ENCODE data around the gene CNTN4. TPM values are rescaled to one million over a fixed set of nuclear protein-coding genes. Genes with fewer than 3 reads are reported as not detected.

CNTN4 gene
- total and polyA plus RNA-seq, 2 of the 8 experiments (the other 6 are each of a cell fraction or from before 2014, with no cell fraction given), result 0.41 to 2.2 TPM

DNA sequence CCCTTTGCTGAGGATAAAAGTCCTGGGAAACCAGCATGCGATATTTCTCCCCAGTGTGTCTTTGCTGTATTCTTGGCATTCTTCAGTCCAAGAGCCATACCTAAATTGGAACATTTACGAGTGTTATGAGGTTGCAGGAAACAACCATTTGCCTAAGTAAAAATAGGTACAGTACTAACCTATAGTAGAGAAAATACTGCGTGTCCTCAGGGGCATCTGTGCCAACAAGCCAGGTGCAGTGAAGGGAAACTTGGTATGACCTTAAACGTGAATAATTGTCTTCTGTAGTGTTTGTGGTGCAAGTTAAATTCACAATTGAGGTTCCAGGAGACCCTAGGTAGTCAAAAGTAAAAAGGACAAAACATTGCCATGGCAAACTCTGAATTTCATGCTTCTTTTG, 999.3 kb downstream of the CNTN4 start:
- no peak overlapping the region for H4K5ac ChIP-seq (ENCODE audit: insufficient read length, low read depth, low read length)
- H3K23ac ChIP-seq (ENCODE audit: insufficient read length), result no peak overlapping the region
- H3K27me3 ChIP-seq (replicated peaks in 1 of 4; ENCODE audit: control insufficient read depth in 3 of 4, extremely low read depth in 1 of 4, insufficient read depth in 3 of 4, low read length in 3 of 4), result no peaks in the 10 kb centered on the region
- no peak overlapping the region for H3K9ac ChIP-seq (replicated peaks in 1 of 4; ENCODE audit: extremely low read depth in 1 of 4, low read depth in 3 of 4, low read length in 3 of 4)
- no peaks in the 10 kb centered on the region for H3K79me2 ChIP-seq (ENCODE audit: control insufficient read depth in 1 of 2, insufficient read depth in 2 of 2, low read length in 2 of 2)
- H2BK120ac ChIP-seq (replicated peaks; ENCODE audit: low read depth, low read length), result no peak overlapping the region
- H2AFZ ChIP-seq (ENCODE audit: low read length), result no peak overlapping the region
- no peaks in the 10 kb centered on the region for H3K9me3 ChIP-seq (ENCODE audit: insufficient read depth in 2 of 2, low read depth in 1 of 2, low read length in 1 of 2)
- 85% methylated on average over 4 of the region's 4 CpGs; no CpG with 5 or more reads in 1 of the 2 experiments for WGBS, 2 experiments (ENCODE audit: extremely low coverage in 1 of 2, insufficient coverage in 1 of 2, insufficient read length in 1 of 2, insufficient replicate concordance in 2 of 2, low coverage in 1 of 2, low lambda C conversion rate in 2 of 2, missing lambda C conversion rate in 1 of 2)
- H4K8ac ChIP-seq (ENCODE audit: extremely low read depth, insufficient read depth, low read length), result no peak overlapping the region
- no peak for TF ChIP-seq ATF3 (IDR thresholded peaks at IDR 0.05; ENCODE audit: insufficient read depth, low read depth, low read length)
- no peak for TF ChIP-seq GABPA (IDR thresholded peaks at IDR 0.05; ENCODE audit: borderline replicate concordance, insufficient read depth, low read length)
- TF ChIP-seq RBBP5 (IDR thresholded peaks at IDR 0.05; ENCODE audit: borderline replicate concordance, low read depth, low read length), result no peak
- no peak for TF ChIP-seq KDM1A (IDR thresholded peaks at IDR 0.05; ENCODE audit: borderline replicate concordance, low read length)
- TF ChIP-seq NRF1 (IDR thresholded peaks at IDR 0.05; ENCODE audit: low read depth, low read length), result no peak
- no peak for TF ChIP-seq SP1 (IDR thresholded peaks at IDR 0.05; ENCODE audit: low read depth, low read length)
- no peak for TF ChIP-seq EZH2 (IDR thresholded peaks at IDR 0.05; ENCODE audit: low read depth, low read length, severe bottlenecking)
- no peak for TF ChIP-seq JUN (IDR thresholded peaks at IDR 0.05; ENCODE audit: low read depth, low read length)
- no peak for TF ChIP-seq BACH1 (IDR thresholded peaks at IDR 0.05; ENCODE audit: low read length)
- TF ChIP-seq USF2 (IDR thresholded peaks at IDR 0.05; ENCODE audit: low read length), result no peak
- no peak for TF ChIP-seq CBX5 (IDR thresholded peaks at IDR 0.05; ENCODE audit: low read depth, low read length)
- no peak for TF ChIP-seq TAF7 (optimal IDR thresholded peaks at IDR 0.05; ENCODE audit: borderline replicate concordance, low read depth, low read length)
- H2BK12ac ChIP-seq (ENCODE audit: low read depth, low read length), result no peak overlapping the region
- no peaks in the 10 kb centered on the region for H4K20me1 ChIP-seq (replicated peaks in 1 of 2; ENCODE audit: control insufficient read depth in 1 of 2, insufficient read depth in 2 of 2, low read length in 2 of 2)
- no peaks in the 10 kb centered on the region for H3K79me1 ChIP-seq (ENCODE audit: low read depth, low read length)
- H3K56ac ChIP-seq (replicated peaks; ENCODE audit: insufficient read length, low read depth, low read length), result no peak overlapping the region
- H3K27ac ChIP-seq (ENCODE audit: low read depth, low read length), result no peak overlapping the region
- H2BK5ac ChIP-seq (ENCODE audit: low read depth, low read length), result no peak overlapping the region
- no peaks in the 10 kb centered on the region for H3K23me2 ChIP-seq (ENCODE audit: low read depth, low read length)
- ChIA-PET POLR2A (ENCODE audit: partially characterized antibody) (no interaction called here), CTCF (ENCODE audit: partially characterized antibody) (interaction anchor here (1.0 kb wide), 1 partner anchor 27 kb away, joined by 3 read pairs; no protein-coding TSS in a partner anchor)
- no peak overlapping the region for H2BK15ac ChIP-seq (ENCODE audit: low read length)
- no peak overlapping the region for H4K91ac ChIP-seq (replicated peaks; ENCODE audit: insufficient read length, low read length)
- no peak overlapping the region for H3K4me2 ChIP-seq (ENCODE audit: insufficient read depth in 1 of 2, low read depth in 2 of 2, low read length in 2 of 2)
- no peak overlapping the region for H3K18ac ChIP-seq (ENCODE audit: extremely low read depth, low read length)
- H3K4me1 ChIP-seq (replicated peaks in 1 of 4; ENCODE audit: control insufficient read depth in 3 of 4, insufficient read depth in 4 of 4, low read length in 3 of 4), result no peaks in the 10 kb centered on the region
- H3K4ac ChIP-seq (replicated peaks; ENCODE audit: insufficient read length, low read depth, low read length), result no peak overlapping the region
- no peaks in the 10 kb centered on the region for H3K36me3 ChIP-seq (ENCODE audit: control insufficient read depth in 2 of 4, insufficient read depth in 4 of 4, low read length in 3 of 4)
- FAIRE-seq (no peak), DNase-seq (ENCODE audit: low read depth in 1 of 2, low spot score in 2 of 2) (no peak)
- no peak overlapping the region for H2AK5ac ChIP-seq (ENCODE audit: low read depth, low read length)
- H3K14ac ChIP-seq (ENCODE audit: insufficient read length), result no peak overlapping the region
- no peak overlapping the region for H3K4me3 ChIP-seq (ENCODE audit: extremely low read depth in 1 of 4, insufficient read depth in 2 of 4, low read depth in 3 of 4, low read length in 4 of 4)
- H2BK20ac ChIP-seq (ENCODE audit: low read length), result no peak overlapping the region
